ENCODE data around the gene WDR5B. TPM values are rescaled to one million over a fixed set of nuclear protein-coding genes. Genes with fewer than 3 reads are reported as not detected.

Gene WDR5B
- polyA plus RNA-seq, 1 donor (not counting 4 experiments of a cell fraction or from before 2014, with no cell fraction given) = 4.0 TPM

DNA sequence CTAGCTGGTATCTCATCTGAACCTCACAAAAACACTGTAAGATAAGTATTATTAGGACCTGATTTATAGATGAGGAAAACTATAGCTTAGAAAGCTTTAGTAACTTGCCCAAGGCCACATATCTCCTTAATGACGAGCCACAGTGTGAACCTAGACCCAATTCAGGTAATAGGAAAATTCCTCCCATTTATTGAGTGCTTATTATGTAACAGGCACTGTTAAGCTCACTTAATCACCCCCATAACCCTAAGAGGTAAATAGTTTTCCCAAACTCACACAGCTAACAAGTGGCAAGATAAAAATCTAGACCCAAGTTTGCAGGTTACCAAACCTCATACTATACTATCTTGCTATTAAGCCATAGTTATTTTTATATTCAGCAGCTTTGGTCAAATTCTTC lies 7.9 kb downstream of the WDR5B start:
- H4K20me1 ChIP-seq (ENCODE audit: control insufficient read depth, extremely low read depth, insufficient read depth, low read length) = no peaks in the 10 kb centered on the region
- dilution Hi-C loops (cut with MboI; ENCODE audit: extremely low pct_ligation_motif_present, low sequenced_read_pairs) = no loop called here
- H3K27me3 ChIP-seq (ENCODE audit: control insufficient read depth, extremely low read depth, insufficient read depth, low read length) = no peaks in the 10 kb centered on the region
- no peak overlapping the region for H2AFZ ChIP-seq (ENCODE audit: control insufficient read depth, low read length)
- no peak overlapping the region for H3K4me3 ChIP-seq (ENCODE audit: control insufficient read depth in 2 of 3, extremely low read depth in 1 of 3, insufficient read depth in 2 of 3, low read depth in 1 of 3, low read length in 3 of 3)
- H3K9ac ChIP-seq (ENCODE audit: control insufficient read depth, extremely low read depth, insufficient read depth, low read length) = no peak overlapping the region
- no peaks in the 10 kb centered on the region for H3K9me1 ChIP-seq (ENCODE audit: control insufficient read depth, extremely low read depth, insufficient read depth, low read length)
- H3K36me3 ChIP-seq (ENCODE audit: control insufficient read depth in 2 of 2, extremely low read depth in 1 of 2, insufficient read depth in 2 of 2, low read length in 2 of 2) = peaks cover 7 to 10% of the 10 kb centered on the region in 2 experiments
- H3K79me2 ChIP-seq (ENCODE audit: control insufficient read depth, insufficient read depth, low read length) = no peaks in the 10 kb centered on the region
- DNase-seq (ENCODE audit: low read depth, low spot score) = no peak
- H3K9me3 ChIP-seq (ENCODE audit: control insufficient read depth, low read depth, low read length) = no peaks in the 10 kb centered on the region
- TF ChIP-seq EZH2 (IDR thresholded peaks at IDR 0.05; ENCODE audit: low read length) = no peak
- TF ChIP-seq, protein P1, sequence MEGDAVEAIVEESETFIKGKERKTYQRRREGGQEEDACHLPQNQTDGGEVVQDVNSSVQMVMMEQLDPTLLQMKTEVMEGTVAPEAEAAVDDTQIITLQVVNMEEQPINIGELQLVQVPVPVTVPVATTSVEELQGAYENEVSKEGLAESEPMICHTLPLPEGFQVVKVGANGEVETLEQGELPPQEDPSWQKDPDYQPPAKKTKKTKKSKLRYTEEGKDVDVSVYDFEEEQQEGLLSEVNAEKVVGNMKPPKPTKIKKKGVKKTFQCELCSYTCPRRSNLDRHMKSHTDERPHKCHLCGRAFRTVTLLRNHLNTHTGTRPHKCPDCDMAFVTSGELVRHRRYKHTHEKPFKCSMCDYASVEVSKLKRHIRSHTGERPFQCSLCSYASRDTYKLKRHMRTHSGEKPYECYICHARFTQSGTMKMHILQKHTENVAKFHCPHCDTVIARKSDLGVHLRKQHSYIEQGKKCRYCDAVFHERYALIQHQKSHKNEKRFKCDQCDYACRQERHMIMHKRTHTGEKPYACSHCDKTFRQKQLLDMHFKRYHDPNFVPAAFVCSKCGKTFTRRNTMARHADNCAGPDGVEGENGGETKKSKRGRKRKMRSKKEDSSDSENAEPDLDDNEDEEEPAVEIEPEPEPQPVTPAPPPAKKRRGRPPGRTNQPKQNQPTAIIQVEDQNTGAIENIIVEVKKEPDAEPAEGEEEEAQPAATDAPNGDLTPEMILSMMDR (optimal IDR thresholded peaks at IDR 0.05 in 1 of 3, IDR thresholded peaks at IDR 0.05 in 1 of 3, conservative IDR thresholded peaks at IDR 0.05 in 1 of 3; ENCODE audit: extremely low read depth in 1 of 3, insufficient read depth in 2 of 3, low read length in 3 of 3) = no peak
- no peak overlapping the region for H3K4me2 ChIP-seq (ENCODE audit: control insufficient read depth, extremely low read depth, insufficient read depth, low read depth, low read length)
- H3K4me1 ChIP-seq (ENCODE audit: control insufficient read depth, extremely low read depth, insufficient read depth, low read length) = peaks cover 15% of the 10 kb centered on the region
- no peak overlapping the region for H3K27ac ChIP-seq (ENCODE audit: control insufficient read depth, insufficient read depth, low read length)
- FAIRE-seq = no peak

DNA sequence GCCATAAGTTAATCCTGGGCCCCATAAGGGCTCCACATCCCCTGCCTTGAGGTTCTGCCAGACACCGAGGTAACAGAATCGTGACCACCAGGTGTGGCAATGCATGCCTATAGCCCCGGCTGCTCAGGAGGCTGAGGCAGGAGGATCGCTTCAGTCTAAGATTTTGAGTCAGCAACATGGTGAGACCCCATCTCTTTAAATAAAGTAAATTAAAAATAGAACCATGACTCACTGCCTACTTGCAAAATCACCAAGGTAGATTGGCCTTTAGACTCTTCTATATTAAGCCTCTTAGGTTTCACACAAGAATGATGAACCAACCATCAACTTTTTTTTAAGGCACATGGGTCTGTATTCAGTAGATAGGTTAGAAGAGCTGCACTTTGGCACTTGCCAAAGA lies 9.7 kb downstream of the WDR5B start:
- dilution Hi-C loops (cut with MboI; ENCODE audit: extremely low pct_ligation_motif_present, low sequenced_read_pairs) = no loop called here
- no peaks in the 10 kb centered on the region for H3K9me1 ChIP-seq (ENCODE audit: control insufficient read depth, extremely low read depth, insufficient read depth, low read length)
- no peak overlapping the region for H3K9ac ChIP-seq (ENCODE audit: control insufficient read depth, extremely low read depth, insufficient read depth, low read length)
- H2AFZ ChIP-seq (ENCODE audit: control insufficient read depth, low read length) = no peak overlapping the region
- no peaks in the 10 kb centered on the region for H4K20me1 ChIP-seq (ENCODE audit: control insufficient read depth, extremely low read depth, insufficient read depth, low read length)
- peaks cover 16% of the 10 kb centered on the region for H3K4me1 ChIP-seq (ENCODE audit: control insufficient read depth, extremely low read depth, insufficient read depth, low read length)
- H3K27ac ChIP-seq (ENCODE audit: control insufficient read depth, insufficient read depth, low read length) = no peak overlapping the region
- no peak overlapping the region for H3K4me2 ChIP-seq (ENCODE audit: control insufficient read depth, extremely low read depth, insufficient read depth, low read depth, low read length)
- TF ChIP-seq EZH2 (IDR thresholded peaks at IDR 0.05; ENCODE audit: low read length) = no peak
- H3K9me3 ChIP-seq (ENCODE audit: control insufficient read depth, low read depth, low read length) = no peaks in the 10 kb centered on the region
- H3K79me2 ChIP-seq (ENCODE audit: control insufficient read depth, insufficient read depth, low read length) = no peaks in the 10 kb centered on the region
- FAIRE-seq (no peak), DNase-seq (ENCODE audit: low read depth, low spot score) (no peak)
- no peak overlapping the region for H3K4me3 ChIP-seq (ENCODE audit: control insufficient read depth in 2 of 3, extremely low read depth in 1 of 3, insufficient read depth in 2 of 3, low read depth in 1 of 3, low read length in 3 of 3)
- H3K36me3 ChIP-seq (ENCODE audit: control insufficient read depth in 2 of 2, extremely low read depth in 1 of 2, insufficient read depth in 2 of 2, low read length in 2 of 2) = peaks cover 7 to 9% of the 10 kb centered on the region in 2 experiments
- H3K27me3 ChIP-seq (ENCODE audit: control insufficient read depth, extremely low read depth, insufficient read depth, low read length) = no peaks in the 10 kb centered on the region

DNA sequence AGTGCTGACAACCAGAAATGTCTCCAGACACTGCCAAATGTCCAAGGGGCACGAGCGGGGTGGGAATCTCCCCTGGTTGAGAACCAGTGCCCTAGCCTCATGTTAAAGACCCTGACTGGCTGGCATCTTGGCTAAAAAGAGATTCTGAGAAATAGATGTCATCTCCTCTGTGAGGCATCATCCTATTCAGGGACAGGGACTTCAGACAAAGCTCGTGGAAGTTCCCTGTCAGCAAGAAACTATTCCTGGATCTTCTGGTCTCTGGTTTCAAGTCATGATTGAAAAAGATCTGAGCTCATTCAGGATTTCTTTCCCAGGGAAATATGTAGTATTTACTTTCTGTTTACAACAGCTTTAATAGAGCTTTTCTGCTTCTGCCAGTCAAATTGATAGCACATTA lies 10.8 kb downstream of the WDR5B start:
- Histone ChIP-seq H3K27ac (ENCODE audit: control insufficient read depth, insufficient read depth, low read length) (no peak overlapping the region), H3K79me2 (ENCODE audit: control insufficient read depth, insufficient read depth, low read length) (no peaks in the 10 kb centered on the region), H3K9me1 (ENCODE audit: control insufficient read depth, extremely low read depth, insufficient read depth, low read length) (no peaks in the 10 kb centered on the region), H3K4me3 (ENCODE audit: control insufficient read depth in 2 of 3, extremely low read depth in 1 of 3, insufficient read depth in 2 of 3, low read depth in 1 of 3, low read length in 3 of 3) (no peak overlapping the region), H3K9me3 (ENCODE audit: control insufficient read depth, low read depth, low read length) (no peaks in the 10 kb centered on the region), H3K9ac (ENCODE audit: control insufficient read depth, extremely low read depth, insufficient read depth, low read length) (no peak overlapping the region), H3K4me2 (ENCODE audit: control insufficient read depth, extremely low read depth, insufficient read depth, low read depth, low read length) (no peak overlapping the region), H4K20me1 (ENCODE audit: control insufficient read depth, extremely low read depth, insufficient read depth, low read length) (no peaks in the 10 kb centered on the region), H2AFZ (ENCODE audit: control insufficient read depth, low read length) (no peak overlapping the region), H3K27me3 (ENCODE audit: control insufficient read depth, extremely low read depth, insufficient read depth, low read length) (no peaks in the 10 kb centered on the region), H3K4me1 (ENCODE audit: control insufficient read depth, extremely low read depth, insufficient read depth, low read length) (peaks cover 11% of the 10 kb centered on the region), H3K36me3 (ENCODE audit: control insufficient read depth in 2 of 2, extremely low read depth in 1 of 2, insufficient read depth in 2 of 2, low read length in 2 of 2) (peaks cover 7 to 9% of the 10 kb centered on the region in 2 experiments)
- dilution Hi-C loops (cut with MboI; ENCODE audit: extremely low pct_ligation_motif_present, low sequenced_read_pairs) = no loop called here
- TF ChIP-seq, protein P1 (optimal IDR thresholded peaks at IDR 0.05 in 1 of 3, IDR thresholded peaks at IDR 0.05 in 1 of 3, conservative IDR thresholded peaks at IDR 0.05 in 1 of 3; ENCODE audit: extremely low read depth in 1 of 3, insufficient read depth in 2 of 3, low read length in 3 of 3) = no peak
- TF ChIP-seq EZH2 (IDR thresholded peaks at IDR 0.05; ENCODE audit: low read length) = no peak
- no peak for DNase-seq (ENCODE audit: low read depth, low spot score)
- FAIRE-seq = no peak
